ENCODE results near the gene TMEM256. TPM values are rescaled to one million over a fixed set of nuclear protein-coding genes. Genes with fewer than 3 reads are reported as not detected.

Gene TMEM256
- total RNA-seq, 2 donors from 2014 or later = 43.4 to 64.8 TPM

GRCh38 chr17:7403043-7403726 lies 712 bp downstream of the TMEM256 start:
- Histone ChIP-seq H3K4me3 (peak overlapping the region; percentile 59 to 76), H3K9me3 (no peaks in the 10 kb centered on the region), H3K27ac (peak overlapping the region; percentile 91 to 94), H3K27me3 (no peaks in the 10 kb centered on the region), H3K36me3 (no peaks in the 10 kb centered on the region), H3K4me1 (peaks cover 0 to 27% of the 10 kb centered on the region in 2 donors)
- peak; percentile 78 for DNase-seq (ENCODE audit: low spot score)
- no peak for TF ChIP-seq CTCF (IDR thresholded peaks at IDR 0.05)

- no peak for DNase-seq (ENCODE audit: low spot score)
- H3K4me3 ChIP-seq = no peak overlapping the region
- H3K27me3 ChIP-seq = no peaks in the 10 kb centered on the region
- no peak for TF ChIP-seq CTCF (IDR thresholded peaks at IDR 0.05)
- H3K9me3 ChIP-seq = no peaks in the 10 kb centered on the region
- no peaks in the 10 kb centered on the region for H3K36me3 ChIP-seq
- H3K27ac ChIP-seq = no peak overlapping the region
- H3K4me1 ChIP-seq = peaks cover 0 to 25% of the 10 kb centered on the region in 2 donors
Observed at GRCh38 chr17:7398612-7399011, 5.3 kb downstream of the TMEM256 start.

- Histone ChIP-seq H3K36me3 (no peaks in the 10 kb centered on the region), H3K9me3 (no peaks in the 10 kb centered on the region), H3K27me3 (no peaks in the 10 kb centered on the region), H3K27ac (no peak overlapping the region), H3K4me3 (no peak overlapping the region), H3K4me1 (peaks cover 0 to 22% of the 10 kb centered on the region in 2 donors)
- TF ChIP-seq CTCF (IDR thresholded peaks at IDR 0.05) = no peak
- DNase-seq (ENCODE audit: low spot score) = no peak
Observed at GRCh38 chr17:7396147-7396546, 7.8 kb downstream of the TMEM256 start.

- no peaks in the 10 kb centered on the region for H3K9me3 ChIP-seq
- peak; percentile 80 for DNase-seq (ENCODE audit: low spot score)
- H3K27ac ChIP-seq = peak within 1 kb of the TSS; percentile 91
- peaks cover 11% of the 10 kb centered on the region for H3K36me3 ChIP-seq
- H3K27me3 ChIP-seq = no peaks in the 10 kb centered on the region
- peaks cover 0 to 22% of the 10 kb centered on the region in 2 donors for H3K4me1 ChIP-seq
- H3K4me3 ChIP-seq = peak within 1 kb of the TSS; percentile 64 to 84
- TF ChIP-seq CTCF (IDR thresholded peaks at IDR 0.05) = peak in 1 of 2 donors; percentile 51
Observed at GRCh38 chr17:7394452-7395191, 9.3 kb downstream of the TMEM256 start, which contains the start of gene PLSCR3. Gene PLSCR3 (minus strand): TSS chr17:7394525. CDS start chr17:7394110, 415 bp downstream.

GRCh38 chr17:7393613-7394451 lies 10.1 kb downstream of the TMEM256 start:
- no peak for DNase-seq (ENCODE audit: low spot score)
- Histone ChIP-seq H3K36me3 (peaks cover 19% of the 10 kb centered on the region), H3K4me1 (peaks cover 0 to 22% of the 10 kb centered on the region in 2 donors), H3K9me3 (no peaks in the 10 kb centered on the region), H3K27ac (peak overlapping the region; percentile 91), H3K27me3 (no peaks in the 10 kb centered on the region), H3K4me3 (peak overlapping the region; percentile 64 to 84)
- TF ChIP-seq CTCF (IDR thresholded peaks at IDR 0.05) = no peak

Measured in right atrium auricular region (tissue), 2 donors.